GM19238 (cell line): Measurements from ENCODE around the gene ANKRD1.

Source experiments
- DNase-seq: peaks from one replicate; pipeline ENCODE4 v3.0.0; 2011; ENCODE audit warnings: low spot score; ENCODE audit not compliant: insufficient read length

Gene ANKRD1

DNA sequence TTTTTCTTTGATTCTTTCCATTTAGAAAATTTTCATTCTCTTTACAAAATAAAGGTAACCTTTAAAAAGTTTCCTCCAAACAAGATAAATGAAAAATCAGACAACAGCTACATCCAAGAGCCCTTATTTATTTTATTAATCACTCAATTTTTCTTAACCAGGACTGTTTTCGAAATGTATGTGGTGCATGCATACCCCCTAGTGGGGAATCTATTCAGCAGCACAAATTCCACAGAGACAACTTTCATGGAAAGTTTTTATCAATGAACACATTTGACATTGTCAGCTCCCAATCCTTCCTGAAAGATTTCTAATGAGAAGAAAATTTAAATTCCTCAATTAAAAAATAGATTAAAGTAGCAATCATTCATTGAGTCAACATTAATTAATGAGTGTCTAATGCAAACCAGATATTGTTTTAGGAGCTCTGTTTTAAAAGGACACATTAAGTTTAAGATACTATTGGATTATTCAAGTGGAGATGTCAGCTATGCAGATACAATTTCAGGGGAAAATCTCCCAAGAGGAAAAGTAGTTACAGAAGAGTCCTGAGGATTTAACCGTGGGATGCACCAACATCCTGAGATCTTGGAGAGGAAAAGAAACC lies 57.9 kb downstream of the ANKRD1 start:
- DNase-seq = no peak
